Measurements from ENCODE around the gene ABCA3.

ABCA3 gene

GRCh38 chr16:2232094-2232990 is 108.2 kb downstream of the ABCA3 start:
- no peak for TF ChIP-seq REST (IDR thresholded peaks at IDR 0.05; ENCODE audit: low read depth)
- TF ChIP-seq TAF1 (IDR thresholded peaks at IDR 0.05; ENCODE audit: low read depth): no peak
- TF ChIP-seq EP300 (IDR thresholded peaks at IDR 0.05; ENCODE audit: borderline replicate concordance): no peak
- TF ChIP-seq TEAD4 (IDR thresholded peaks at IDR 0.05): no peak

- TF ChIP-seq NFIC (IDR thresholded peaks at IDR 0.05) (no peak), USF1 (IDR thresholded peaks at IDR 0.05) (no peak), TAF1 (IDR thresholded peaks at IDR 0.05; ENCODE audit: low read depth) (no peak)
These were observed 109.3 kb downstream of the ABCA3 start for GRCh38 chr16:2231016-2231931.

GRCh38 chr16:2230376-2230775 is 110.2 kb downstream of the ABCA3 start:
- TF ChIP-seq YY1 (IDR thresholded peaks at IDR 0.05; ENCODE audit: low read depth): no peak
- TF ChIP-seq CREB1 (IDR thresholded peaks at IDR 0.05; ENCODE audit: low read depth): no peak
- no peak for TF ChIP-seq REST (IDR thresholded peaks at IDR 0.05; ENCODE audit: low read depth)
- no peak for TF ChIP-seq FOXM1 (IDR thresholded peaks at IDR 0.05; ENCODE audit: borderline replicate concordance, low read depth)
- TF ChIP-seq MAX (IDR thresholded peaks at IDR 0.05): no peak
- TF ChIP-seq TEAD4 (IDR thresholded peaks at IDR 0.05): no peak
- TF ChIP-seq EP300 (IDR thresholded peaks at IDR 0.05; ENCODE audit: borderline replicate concordance): no peak
- TF ChIP-seq EGR1 (IDR thresholded peaks at IDR 0.05): no peak
- TF ChIP-seq CEBPB (IDR thresholded peaks at IDR 0.05): no peak
- no peak for TF ChIP-seq USF1 (IDR thresholded peaks at IDR 0.05)
- no peak for TF ChIP-seq TCF12 (IDR thresholded peaks at IDR 0.05; ENCODE audit: low read depth)
- TF ChIP-seq RAD21 (IDR thresholded peaks at IDR 0.05; ENCODE audit: low read depth): no peak

GRCh38 chr16:2229632-2230250 is 110.8 kb downstream of the ABCA3 start:
- TF ChIP-seq TAF1 (IDR thresholded peaks at IDR 0.05; ENCODE audit: low read depth) (no peak), EP300 (IDR thresholded peaks at IDR 0.05; ENCODE audit: borderline replicate concordance) (no peak), USF1 (IDR thresholded peaks at IDR 0.05) (no peak), TCF12 (IDR thresholded peaks at IDR 0.05; ENCODE audit: low read depth) (no peak), EGR1 (IDR thresholded peaks at IDR 0.05) (no peak), FOXM1 (IDR thresholded peaks at IDR 0.05; ENCODE audit: borderline replicate concordance, low read depth) (no peak), NFIC (IDR thresholded peaks at IDR 0.05) (no peak), CREB1 (IDR thresholded peaks at IDR 0.05; ENCODE audit: low read depth) (no peak), YY1 (IDR thresholded peaks at IDR 0.05; ENCODE audit: low read depth) (no peak), REST (IDR thresholded peaks at IDR 0.05; ENCODE audit: low read depth) (no peak), RAD21 (IDR thresholded peaks at IDR 0.05; ENCODE audit: low read depth) (no peak), ZBTB7A (IDR thresholded peaks at IDR 0.05; ENCODE audit: low read depth) (no peak), TEAD4 (IDR thresholded peaks at IDR 0.05) (no peak), CEBPB (IDR thresholded peaks at IDR 0.05) (no peak), MAX (IDR thresholded peaks at IDR 0.05) (no peak)

Data from Ishikawa (cell line).